GM12801 (cell line): Measurements from ENCODE around the gene FAM237B.

Experiments
- TF ChIP-seq, protein P1 (sequence below): IDR thresholded peaks from one replicate; pipeline ENCODE4 v1.5.1; 2011; ENCODE audit warnings: control low read depth; ENCODE audit not compliant: insufficient read length; ENCODE audit errors: extremely low read depth

FAM237B gene

GRCh38 chr7:90320801-90321494, at the start of gene FAM237B:
Gene FAM237B (minus strand): TSS chr7:90321304. CDS start chr7:90319748, 1,556 bp downstream.
- TF ChIP-seq, protein P1, sequence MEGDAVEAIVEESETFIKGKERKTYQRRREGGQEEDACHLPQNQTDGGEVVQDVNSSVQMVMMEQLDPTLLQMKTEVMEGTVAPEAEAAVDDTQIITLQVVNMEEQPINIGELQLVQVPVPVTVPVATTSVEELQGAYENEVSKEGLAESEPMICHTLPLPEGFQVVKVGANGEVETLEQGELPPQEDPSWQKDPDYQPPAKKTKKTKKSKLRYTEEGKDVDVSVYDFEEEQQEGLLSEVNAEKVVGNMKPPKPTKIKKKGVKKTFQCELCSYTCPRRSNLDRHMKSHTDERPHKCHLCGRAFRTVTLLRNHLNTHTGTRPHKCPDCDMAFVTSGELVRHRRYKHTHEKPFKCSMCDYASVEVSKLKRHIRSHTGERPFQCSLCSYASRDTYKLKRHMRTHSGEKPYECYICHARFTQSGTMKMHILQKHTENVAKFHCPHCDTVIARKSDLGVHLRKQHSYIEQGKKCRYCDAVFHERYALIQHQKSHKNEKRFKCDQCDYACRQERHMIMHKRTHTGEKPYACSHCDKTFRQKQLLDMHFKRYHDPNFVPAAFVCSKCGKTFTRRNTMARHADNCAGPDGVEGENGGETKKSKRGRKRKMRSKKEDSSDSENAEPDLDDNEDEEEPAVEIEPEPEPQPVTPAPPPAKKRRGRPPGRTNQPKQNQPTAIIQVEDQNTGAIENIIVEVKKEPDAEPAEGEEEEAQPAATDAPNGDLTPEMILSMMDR, result no peak

GRCh38 chr7:90351987-90352386, 30.9 kb upstream of the FAM237B start:
- TF ChIP-seq, protein P1, result no peak

DNA sequence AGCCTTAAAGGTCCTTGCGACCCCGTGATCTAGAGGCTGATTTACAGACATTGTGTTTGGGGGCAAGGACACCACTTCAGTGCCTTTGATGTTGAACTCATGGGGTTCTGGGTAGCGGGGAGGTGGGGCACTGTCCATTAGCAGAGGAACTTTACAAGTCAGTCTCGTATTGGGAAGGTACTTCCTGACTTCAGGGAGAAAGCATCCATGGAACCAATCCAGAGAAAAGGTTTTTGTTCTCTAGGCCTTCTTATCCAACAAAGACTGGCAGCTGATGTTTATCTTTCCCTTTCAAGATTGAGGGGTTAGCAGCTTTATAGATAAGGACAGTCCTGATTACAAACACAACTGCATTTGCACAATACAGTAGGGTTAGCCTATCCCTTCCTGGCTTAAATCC, 28.2 kb upstream of the FAM237B start:
- TF ChIP-seq, protein P1, result no peak

DNA sequence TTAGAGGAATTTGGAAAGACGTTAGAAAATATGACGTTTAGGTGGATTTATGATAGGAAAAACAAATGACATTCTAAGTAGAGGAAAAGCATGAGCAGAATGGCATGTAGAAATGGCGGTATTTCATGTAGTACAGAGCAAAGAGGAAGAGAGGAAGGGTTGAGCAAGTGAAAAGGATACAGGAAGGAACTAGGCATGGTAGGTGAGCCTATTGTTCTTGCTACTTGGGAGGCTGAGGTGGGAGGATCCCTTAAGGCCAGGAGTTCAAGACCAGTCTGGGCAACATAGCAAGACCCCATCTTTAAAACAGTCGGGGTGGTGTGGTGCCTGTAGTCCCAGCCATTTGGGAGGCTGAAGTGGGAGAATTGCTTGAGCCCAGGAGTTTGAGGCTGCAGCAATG, 26.7 kb upstream of the FAM237B start:
- TF ChIP-seq, protein P1, result no peak

DNA sequence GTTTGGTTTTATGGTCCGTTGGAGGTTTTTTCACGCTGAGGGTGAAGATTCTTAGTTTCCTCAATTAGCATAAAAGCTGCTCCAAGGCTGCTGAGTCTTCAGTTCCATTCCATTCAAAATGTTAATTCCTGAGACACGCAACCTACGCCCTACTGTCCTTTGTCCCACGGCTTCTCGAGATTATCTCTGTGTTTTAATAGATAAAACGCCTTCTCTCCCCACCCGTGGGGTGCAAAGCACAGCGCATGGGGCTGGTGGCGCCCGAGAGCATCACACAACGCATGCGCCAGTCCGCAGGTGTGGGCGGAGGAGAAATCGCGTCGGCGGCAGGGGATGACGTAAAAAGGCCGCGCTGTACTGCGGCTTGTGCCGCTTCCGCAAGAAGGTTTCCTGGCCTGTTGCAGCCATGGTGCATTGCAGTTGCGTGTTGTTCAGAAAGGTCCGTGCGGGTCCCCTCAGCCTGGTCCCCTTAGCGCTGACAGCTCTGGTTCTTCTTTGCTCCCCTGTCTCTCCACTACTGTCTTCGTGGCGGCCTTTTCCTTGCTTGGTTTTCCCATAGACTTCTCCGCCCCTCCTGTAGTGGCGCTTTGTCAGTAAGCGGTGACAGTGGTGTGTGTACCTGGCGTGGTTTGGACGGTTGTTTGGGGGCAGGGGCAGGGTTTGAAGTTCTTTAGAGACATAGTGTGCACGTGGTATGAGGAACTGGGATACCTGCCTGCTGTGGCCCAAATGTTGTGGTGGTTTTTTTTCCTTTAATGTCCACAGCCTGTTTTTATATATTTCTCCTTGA, 25.4 kb upstream of the FAM237B start, which contains the start of gene GTPBP10:
Gene GTPBP10, plus strand, starts transcription at position 381 of the 790 bp plus-strand sequence. Its CDS starts 26 bp downstream, at position 407.
- TF ChIP-seq, protein P1, result no peak

GRCh38 chr7:90345595-90346335, 24.7 kb upstream of the FAM237B start:
- TF ChIP-seq, protein P1, result no peak

DNA sequence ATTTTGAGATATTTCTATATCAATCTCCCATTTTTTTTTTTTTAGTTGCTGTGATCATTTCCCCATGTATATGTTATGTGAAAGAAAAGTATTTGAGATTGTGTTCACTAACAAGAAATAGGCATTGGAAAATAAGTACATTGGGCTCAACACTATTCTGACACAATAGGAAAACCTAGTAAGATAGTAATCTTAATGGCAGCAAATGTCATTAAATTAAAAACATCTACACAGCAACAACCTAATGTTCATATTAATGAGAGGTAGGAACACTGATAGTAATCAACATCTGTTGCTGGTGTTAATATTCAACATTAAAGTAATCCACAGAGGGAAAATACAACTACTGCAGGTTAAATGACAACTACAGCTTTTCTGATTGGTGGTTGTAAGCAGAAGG, 23.9 kb upstream of the FAM237B start:
- TF ChIP-seq, protein P1, result no peak
